Sigmoid colon (tissue), 4 donors: Measurements from ENCODE around the gene ADARB2.

Source experiments
- CTCF ChIP-seq, 4 experiments: fragments of 450-650 bp in 3 of 4; fragments of 200-600 bp in 1 of 4; IDR thresholded peaks; one replicate each; pipeline ENCODE4 v1.5.1; 2016 to 2019; ENCODE audit warnings: antibody characterized with exemption in 4 of 4, mild to moderate bottlenecking in 3 of 4, moderate library complexity in 2 of 4
- EP300 ChIP-seq, 4 donors: sonication (generic); formaldehyde crosslinking; IDR thresholded peaks; one replicate each; pipeline ENCODE4 v1.6.1; 2017; ENCODE audit warnings: antibody characterized with exemption in 4 of 4
- POLR2A ChIP-seq, 2 donors: fragments of 450-650 bp; IDR thresholded peaks; one replicate each; pipeline ENCODE4 v1.6.1; 2016; ENCODE audit warnings: antibody characterized with exemption in 2 of 2, mild to moderate bottlenecking in 2 of 2, moderate library complexity in 2 of 2
- POLR2AphosphoS5 ChIP-seq, 4 donors: sonication (generic); formaldehyde crosslinking; IDR thresholded peaks; one replicate each; pipeline ENCODE4 v1.6.1; 2017; ENCODE audit warnings: antibody characterized with exemption in 4 of 4

GRCh38 chr10:1620803-1621202, 116.5 kb downstream of the ADARB2 start:
- TF ChIP-seq POLR2A (IDR thresholded peaks at IDR 0.05) (no peak), CTCF (IDR thresholded peaks at IDR 0.05) (no peak), POLR2AphosphoS5 (IDR thresholded peaks at IDR 0.05) (no peak), EP300 (IDR thresholded peaks at IDR 0.05) (no peak)
